Fibroblast of peridontal ligament (primary cell): ENCODE results near the gene ERP44.
"Not testable (repeated sequence)": the region's sequence is repeated elsewhere in the genome, so short reads cannot be mapped to it uniquely, and the experiment has no call there.

ENCODE experiments used
- DNase-seq: peaks from one replicate; pipeline ENCODE4 v3.0.0-alpha.2; 2010; ENCODE audit errors: extremely low read depth

ERP44 gene

GRCh38 chr9:100011062-100011681, 87.6 kb downstream of the ERP44 start:
- peak; percentile 63 for DNase-seq

GRCh38 chr9:99999797-100000196, 99.0 kb downstream of the ERP44 start:
- DNase-seq = no peak

GRCh38 chr9:99998866-99999265, 99.9 kb downstream of the ERP44 start:
- DNase-seq = no peak

GRCh38 chr9:99998266-99998665, 100.5 kb downstream of the ERP44 start:
- no peak for DNase-seq

- DNase-seq = not testable (repeated sequence)
These were observed 108.3 kb downstream of the ERP44 start for GRCh38 chr9:99990508-99990907.

GRCh38 chr9:99986642-99987041, 112.2 kb downstream of the ERP44 start:
- no peak for DNase-seq

GRCh38 chr9:99980598-99980997, 118.2 kb downstream of the ERP44 start:
- DNase-seq = no peak

GRCh38 chr9:99978221-99978620, 120.6 kb downstream of the ERP44 start:
- DNase-seq = no peak

GRCh38 chr9:99977033-99977792, 121.6 kb downstream of the ERP44 start:
- DNase-seq = no peak

- no peak for DNase-seq
These were observed 125.3 kb downstream of the ERP44 start for GRCh38 chr9:99973455-99973854.

- no peak for DNase-seq
These were observed 127.4 kb downstream of the ERP44 start for GRCh38 chr9:99971410-99971809.

- no peak for DNase-seq
These were observed 128.3 kb downstream of the ERP44 start for GRCh38 chr9:99970481-99970880.

- DNase-seq = no peak
These were observed 131.3 kb downstream of the ERP44 start for GRCh38 chr9:99967457-99967856.

- no peak for DNase-seq
These were observed 132.1 kb downstream of the ERP44 start for GRCh38 chr9:99966716-99967115.

GRCh38 chr9:99966001-99966400, 132.8 kb downstream of the ERP44 start:
- DNase-seq = no peak

- DNase-seq = peak; percentile 23
These were observed 134.5 kb downstream of the ERP44 start for GRCh38 chr9:99964336-99964735.

- DNase-seq = no peak
These were observed 136.0 kb downstream of the ERP44 start for GRCh38 chr9:99962680-99963261.

- no peak for DNase-seq
These were observed 143.2 kb downstream of the ERP44 start for GRCh38 chr9:99955606-99956005.

GRCh38 chr9:99954819-99955218, 144.0 kb downstream of the ERP44 start:
- DNase-seq = peak; percentile 30

GRCh38 chr9:99953861-99954507, 144.8 kb downstream of the ERP44 start:
- no peak for DNase-seq

GRCh38 chr9:99948896-99949295, 149.9 kb downstream of the ERP44 start:
- DNase-seq = peak; percentile 49

- no peak for DNase-seq
These were observed 150.3 kb downstream of the ERP44 start for GRCh38 chr9:99948482-99948881.

GRCh38 chr9:99947395-99947794, 151.4 kb downstream of the ERP44 start:
- no peak for DNase-seq
